Activated CD8-positive, alpha-beta memory T cell treated with anti-CD3 and anti-CD28 coated beads, Interleukin-2, amount 50 U/mL, for 4 hours (primary cell): ENCODE results near the gene TTC38.

Experiments used
- DNase-seq: peaks from one replicate; pipeline ENCODE4 v3.0.0-alpha.2; 2020

Gene TTC38

GRCh38 chr22:46267431-46268279 lies at the start of gene TTC38:
Gene TTC38 (plus strand): TSS chr22:46268008. CDS start chr22:46268040, 32 bp downstream.
- DNase-seq: peak; percentile 45

- no peak for DNase-seq
These were observed 48.2 kb upstream of the TTC38 start for GRCh38 chr22:46219636-46220035.

- no peak for DNase-seq
These were observed 46.9 kb upstream of the TTC38 start for GRCh38 chr22:46220921-46221320.

GRCh38 chr22:46224044-46224897 lies 43.5 kb upstream of the TTC38 start:
- DNase-seq: no peak

GRCh38 chr22:46224898-46225290 lies 42.9 kb upstream of the TTC38 start:
- DNase-seq: no peak

GRCh38 chr22:46225631-46226030 lies 42.2 kb upstream of the TTC38 start:
- no peak for DNase-seq

- DNase-seq: no peak
These were observed 41.2 kb upstream of the TTC38 start for GRCh38 chr22:46226577-46226976.

GRCh38 chr22:46229701-46230100 lies 38.1 kb upstream of the TTC38 start:
- no peak for DNase-seq

GRCh38 chr22:46230262-46230901 lies 37.4 kb upstream of the TTC38 start:
- DNase-seq: no peak

- no peak for DNase-seq
These were observed 34.6 kb upstream of the TTC38 start for GRCh38 chr22:46233231-46233630.

GRCh38 chr22:46234969-46235368 lies 32.8 kb upstream of the TTC38 start:
- DNase-seq: no peak

- no peak for DNase-seq
These were observed 30.2 kb upstream of the TTC38 start for GRCh38 chr22:46237453-46238124.

- DNase-seq: no peak
These were observed 29.3 kb upstream of the TTC38 start for GRCh38 chr22:46238541-46238940.

GRCh38 chr22:46239261-46240048 lies 28.4 kb upstream of the TTC38 start:
- DNase-seq: no peak

GRCh38 chr22:46240073-46240472 lies 27.7 kb upstream of the TTC38 start:
- DNase-seq: no peak

GRCh38 chr22:46240506-46240905 lies 27.3 kb upstream of the TTC38 start:
- no peak for DNase-seq

GRCh38 chr22:46240907-46241306 lies 26.9 kb upstream of the TTC38 start:
- no peak for DNase-seq

- no peak for DNase-seq
These were observed 26.3 kb upstream of the TTC38 start for GRCh38 chr22:46241396-46242007.

- DNase-seq: no peak
These were observed 25.7 kb upstream of the TTC38 start for GRCh38 chr22:46242076-46242475.

GRCh38 chr22:46244771-46245170 lies 23.0 kb upstream of the TTC38 start:
- no peak for DNase-seq

- no peak for DNase-seq
These were observed 22.3 kb upstream of the TTC38 start for GRCh38 chr22:46245511-46245910.

- DNase-seq: no peak
These were observed 21.6 kb upstream of the TTC38 start for GRCh38 chr22:46246178-46246577.
